HEK293 (cell line): Measurements from ENCODE around the gene AGAP1.

Experiments
- CTCF ChIP-seq: fragments of 450-650 bp; formaldehyde crosslinking; IDR thresholded peaks from 2 replicates; pipeline ENCODE4 v1.5.1; 2016; ENCODE audit warnings: missing biosample characterization, missing genetic modification characterization
- MYNN ChIP-seq: fragments of 450-650 bp; formaldehyde crosslinking; IDR thresholded peaks from 2 replicates; pipeline ENCODE4 v1.5.1; 2016; ENCODE audit warnings: missing biosample characterization, missing genetic modification characterization, borderline replicate concordance
- YY1 ChIP-seq: fragments of 450-650 bp; formaldehyde crosslinking; IDR thresholded peaks from 2 replicates; pipeline ENCODE4 v1.5.1; 2018; ENCODE audit warnings: missing biosample characterization, missing genetic modification characterization
- ZBTB7A ChIP-seq: fragments of 450-650 bp; formaldehyde crosslinking; IDR thresholded peaks from 2 replicates; pipeline ENCODE4 v1.5.1; 2016; ENCODE audit warnings: low read depth, missing biosample characterization, missing genetic modification characterization
- ZFP41 ChIP-seq: fragments of 450-650 bp; formaldehyde crosslinking; IDR thresholded peaks from 2 replicates; pipeline ENCODE4 v1.5.1; 2016; ENCODE audit warnings: missing biosample characterization, missing genetic modification characterization, borderline replicate concordance
- ZNF10 ChIP-seq: fragments of 450-650 bp; formaldehyde crosslinking; IDR thresholded peaks from 2 replicates; pipeline ENCODE4 v1.5.1; 2017; ENCODE audit warnings: missing biosample characterization, missing genetic modification characterization
- ZNF274 ChIP-seq, 2 experiments: fragments of 200-500 bp in 1 of 2; fragments of 450-650 bp in 1 of 2; sonication (Bioruptor generic) in 1 of 2; formaldehyde crosslinking in 1 of 2; IDR thresholded peaks; 2 replicates each; pipeline versions ENCODE4 v1.5.1 to v1.6.1; 2014 to 2016; ENCODE audit warnings: borderline replicate concordance in 1 of 2, inconsistent platforms in 1 of 2, low read length in 1 of 2, missing biosample characterization in 1 of 2, missing genetic modification characterization in 1 of 2
- ZNF311 ChIP-seq: fragments of 450-650 bp; formaldehyde crosslinking; IDR thresholded peaks from 2 replicates; pipeline ENCODE4 v1.5.1; 2017; ENCODE audit warnings: missing biosample characterization, missing genetic modification characterization, borderline replicate concordance

GRCh38 chr2:235505181-235505741 lies 11.4 kb downstream of the AGAP1 start:
- TF ChIP-seq CTCF (tag by site-specific recombination) = no peak
- no peak for TF ChIP-seq ZNF10 (tag by site-specific recombination)
- TF ChIP-seq ZNF274 (IDR thresholded peaks at IDR 0.05; ENCODE audit: low read length) = no peak
- TF ChIP-seq ZNF274 (tag by site-specific recombination; IDR thresholded peaks at IDR 0.05; ENCODE audit: borderline replicate concordance) = no peak
- TF ChIP-seq ZBTB7A (tag by site-specific recombination) = no peak
- TF ChIP-seq ZFP41 (tag by site-specific recombination) = no peak
- TF ChIP-seq ZNF311 (tag by site-specific recombination) = no peak
- no peak for TF ChIP-seq YY1
- no peak for TF ChIP-seq MYNN (tag by site-specific recombination)
